Measurements from ENCODE around the gene CARS1. TPM values are rescaled to one million over a fixed set of nuclear protein-coding genes. Genes with fewer than 3 reads are reported as not detected.

The CARS1 gene
- total RNA-seq, 1 experiment from 2014 or later: 67.6 TPM

- Mint-ChIP-seq H3K36me3 (ENCODE audit: insufficient read depth, unreplicated experiment) (peaks cover 82% of the 10 kb centered on the region), H3K27ac (ENCODE audit: unreplicated experiment) (no peak overlapping the region), H3K27me3 (ENCODE audit: unreplicated experiment) (no peaks in the 10 kb centered on the region), H3K4me3 (ENCODE audit: low read depth, unreplicated experiment) (no peak overlapping the region), H3K9me3 (ENCODE audit: low read depth, unreplicated experiment) (no peaks in the 10 kb centered on the region), H3K4me1 (ENCODE audit: low read depth, unreplicated experiment) (no peaks in the 10 kb centered on the region)
- no TSS peak for BruUV-seq (replicated peaks)
- CTCF ChIA-PET: no interaction called here
- TF ChIP-seq CTCF (IDR thresholded peaks at IDR 0.05; ENCODE audit: unreplicated experiment): no peak
- intact Hi-C loops (cut with micrococcal nuclease; ENCODE audit: unreplicated experiment): no loop called here
- DNase-seq: no peak
Measured at GRCh38 chr11:2958251-2958650, 99.0 kb downstream of the CARS1 start.

- Mint-ChIP-seq H3K27ac (ENCODE audit: unreplicated experiment) (no peak overlapping the region), H3K27me3 (ENCODE audit: unreplicated experiment) (no peaks in the 10 kb centered on the region), H3K4me1 (ENCODE audit: low read depth, unreplicated experiment) (peaks cover 12% of the 10 kb centered on the region), H3K4me3 (ENCODE audit: low read depth, unreplicated experiment) (no peak overlapping the region), H3K36me3 (ENCODE audit: insufficient read depth, unreplicated experiment) (peaks cover 75% of the 10 kb centered on the region), H3K9me3 (ENCODE audit: low read depth, unreplicated experiment) (no peaks in the 10 kb centered on the region)
- DNase-seq: no peak
- no peak for TF ChIP-seq CTCF (IDR thresholded peaks at IDR 0.05; ENCODE audit: unreplicated experiment)
- intact Hi-C loops (cut with micrococcal nuclease; ENCODE audit: unreplicated experiment): no loop called here
- no TSS peak for BruUV-seq (replicated peaks)
- CTCF ChIA-PET: no interaction called here
Measured at GRCh38 chr11:2955906-2956476, 101.2 kb downstream of the CARS1 start.

GRCh38 chr11:2954263-2954662 lies 103.0 kb downstream of the CARS1 start:
- no peak for TF ChIP-seq CTCF (IDR thresholded peaks at IDR 0.05; ENCODE audit: unreplicated experiment)
- no peak overlapping the region for H3K4me3 Mint-ChIP-seq (ENCODE audit: low read depth, unreplicated experiment)
- H3K4me1 Mint-ChIP-seq (ENCODE audit: low read depth, unreplicated experiment): peaks cover 27% of the 10 kb centered on the region
- H3K27ac Mint-ChIP-seq (ENCODE audit: unreplicated experiment): no peak overlapping the region
- H3K36me3 Mint-ChIP-seq (ENCODE audit: insufficient read depth, unreplicated experiment): peaks cover 71% of the 10 kb centered on the region
- no peaks in the 10 kb centered on the region for H3K27me3 Mint-ChIP-seq (ENCODE audit: unreplicated experiment)
- intact Hi-C loops (cut with micrococcal nuclease; ENCODE audit: unreplicated experiment): no loop called here
- no peaks in the 10 kb centered on the region for H3K9me3 Mint-ChIP-seq (ENCODE audit: low read depth, unreplicated experiment)
- CTCF ChIA-PET: interaction anchor here (1.9 kb wide), 1 partner anchor 14 kb away, joined by 4 read pairs; no protein-coding TSS in a partner anchor
- no TSS peak for BruUV-seq (replicated peaks)
- no peak for DNase-seq

DNA sequence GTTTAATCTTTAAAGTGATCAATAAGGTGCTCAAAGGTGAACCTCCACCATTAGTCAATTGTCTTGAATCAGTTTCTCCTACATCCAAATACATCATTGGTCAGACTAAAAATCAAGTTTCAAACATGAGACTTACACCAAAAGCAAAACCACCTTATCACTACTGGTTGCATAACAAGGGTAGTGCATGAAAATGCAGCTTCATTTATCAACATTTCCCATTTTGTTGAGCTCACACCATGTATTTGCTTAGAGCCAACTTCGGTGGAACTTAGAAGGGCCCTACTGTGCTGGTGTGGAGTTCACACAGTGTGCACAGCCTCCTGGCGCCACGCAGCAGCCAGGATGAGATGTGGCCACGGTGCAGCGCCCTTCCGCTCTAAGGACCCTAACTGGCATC lies 104.9 kb downstream of the CARS1 start:
- DNase-seq: no peak
- no peak overlapping the region for H3K4me3 Mint-ChIP-seq (ENCODE audit: low read depth, unreplicated experiment)
- H3K9me3 Mint-ChIP-seq (ENCODE audit: low read depth, unreplicated experiment): no peaks in the 10 kb centered on the region
- no TSS peak for BruUV-seq (replicated peaks)
- intact Hi-C loops (cut with micrococcal nuclease; ENCODE audit: unreplicated experiment): no loop called here
- TF ChIP-seq CTCF (IDR thresholded peaks at IDR 0.05; ENCODE audit: unreplicated experiment): no peak
- peaks cover 71% of the 10 kb centered on the region for H3K36me3 Mint-ChIP-seq (ENCODE audit: insufficient read depth, unreplicated experiment)
- peaks cover 35% of the 10 kb centered on the region for H3K4me1 Mint-ChIP-seq (ENCODE audit: low read depth, unreplicated experiment)
- CTCF ChIA-PET: no interaction called here
- no peak overlapping the region for H3K27ac Mint-ChIP-seq (ENCODE audit: unreplicated experiment)
- no peaks in the 10 kb centered on the region for H3K27me3 Mint-ChIP-seq (ENCODE audit: unreplicated experiment)
